ENCODE measurements around the gene RPS6KA5.
"Not testable (repeated sequence)": the region's sequence is repeated elsewhere in the genome, so short reads cannot be mapped to it uniquely, and the experiment has no call there.

Gene RPS6KA5

DNA sequence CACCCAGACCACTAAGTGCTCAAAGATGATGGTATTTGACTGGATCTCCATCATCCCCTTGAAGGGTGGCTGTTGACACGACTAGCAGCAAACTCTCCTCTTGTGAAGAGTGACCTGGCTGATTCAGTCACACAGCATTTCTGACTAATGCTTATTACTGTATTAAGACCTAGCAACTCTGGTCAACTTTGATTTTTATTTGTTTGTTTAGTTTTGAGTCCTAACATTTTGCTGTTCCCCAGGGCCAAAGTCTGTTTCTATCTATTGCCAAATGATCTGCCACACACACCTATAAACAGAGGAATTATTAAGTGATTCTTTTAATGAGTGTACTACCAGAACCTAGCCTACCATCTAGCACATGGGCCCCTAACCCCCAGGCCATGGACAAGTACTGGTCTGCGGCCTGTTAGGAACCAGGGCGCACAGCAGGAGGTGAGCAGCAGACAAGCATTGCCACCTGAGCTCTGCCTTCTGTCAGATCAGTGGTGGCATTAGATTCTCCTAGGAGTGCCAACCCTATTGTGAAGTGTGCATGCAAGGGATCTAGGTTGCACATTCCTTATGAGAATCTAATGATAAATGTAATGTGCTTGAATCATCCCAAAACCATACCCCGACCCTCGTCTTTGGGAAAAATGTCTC lies 120.0 kb downstream of the RPS6KA5 start:
- H3K36me3 ChIP-seq (ENCODE audit: insufficient read depth, low read length), result no peaks in the 10 kb centered on the region
- H3K9me3 ChIP-seq (ENCODE audit: control insufficient read depth, insufficient read depth, low read length), result peaks cover 10% of the 10 kb centered on the region; the same call in 1 of the 2 replicates
- no peak overlapping the region for H3K9ac ChIP-seq (ENCODE audit: low read depth, low read length)
- H3K4me1 ChIP-seq (ENCODE audit: insufficient read depth, low read length), result no peaks in the 10 kb centered on the region

DNA sequence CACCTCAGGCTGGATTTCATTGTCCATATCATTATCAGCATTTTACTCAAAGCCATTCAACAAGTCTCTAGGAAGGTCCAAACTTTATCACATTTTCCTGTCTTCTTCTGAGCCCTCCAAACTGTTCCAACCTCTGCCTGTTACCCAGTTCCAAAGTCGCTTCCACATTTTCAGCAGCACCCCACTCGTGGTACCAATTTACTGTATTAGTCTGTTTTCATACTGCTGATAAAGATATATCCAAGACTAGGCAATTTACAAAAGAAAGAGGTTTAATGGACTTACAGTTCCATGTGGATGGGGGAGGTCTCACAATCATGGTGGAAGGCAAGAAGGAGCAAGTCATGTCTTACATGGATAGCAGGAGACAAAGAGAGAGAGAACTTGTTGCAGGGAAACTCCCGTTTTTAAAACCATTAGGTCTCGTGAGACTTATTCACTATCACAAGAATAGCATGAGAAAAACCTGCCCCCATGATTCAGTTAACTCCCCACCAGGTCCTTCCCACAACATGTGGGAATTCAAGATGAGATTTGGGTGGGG lies 121.1 kb downstream of the RPS6KA5 start:
- not testable (repeated sequence) for H3K36me3 ChIP-seq (ENCODE audit: insufficient read depth, low read length); H3K4me1 ChIP-seq (ENCODE audit: insufficient read depth, low read length); H3K9ac ChIP-seq (ENCODE audit: low read depth, low read length)
- peaks cover 10% of the 10 kb centered on the region; the same call in 1 of the 2 replicates for H3K9me3 ChIP-seq (ENCODE audit: control insufficient read depth, insufficient read depth, low read length)

DNA sequence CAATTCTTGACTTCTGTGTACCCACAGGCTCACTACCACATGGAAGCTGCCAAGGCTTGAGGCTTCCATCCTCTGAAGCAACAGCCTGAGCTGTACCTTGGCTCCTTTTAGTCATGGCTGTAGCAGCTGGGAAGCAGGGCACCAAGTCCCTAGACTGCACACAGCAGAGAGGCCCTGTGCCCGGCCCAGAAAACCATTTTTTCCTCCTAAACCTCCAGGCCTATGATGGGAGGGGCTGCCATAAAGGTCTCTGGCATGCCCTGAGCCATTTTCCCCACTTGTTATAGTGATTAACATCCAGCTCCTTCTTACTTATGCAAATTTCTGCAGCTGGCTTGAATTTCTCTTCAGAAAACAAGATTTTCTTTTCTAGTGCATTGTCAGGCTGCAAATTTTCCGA lies 121.8 kb downstream of the RPS6KA5 start:
- Histone ChIP-seq H3K9me3 (ENCODE audit: control insufficient read depth, insufficient read depth, low read length) (peaks cover 10% of the 10 kb centered on the region; the same call in 1 of the 2 replicates), H3K4me1 (ENCODE audit: insufficient read depth, low read length) (no peaks in the 10 kb centered on the region), H3K9ac (ENCODE audit: low read depth, low read length) (no peak overlapping the region), H3K36me3 (ENCODE audit: insufficient read depth, low read length) (no peaks in the 10 kb centered on the region)

DNA sequence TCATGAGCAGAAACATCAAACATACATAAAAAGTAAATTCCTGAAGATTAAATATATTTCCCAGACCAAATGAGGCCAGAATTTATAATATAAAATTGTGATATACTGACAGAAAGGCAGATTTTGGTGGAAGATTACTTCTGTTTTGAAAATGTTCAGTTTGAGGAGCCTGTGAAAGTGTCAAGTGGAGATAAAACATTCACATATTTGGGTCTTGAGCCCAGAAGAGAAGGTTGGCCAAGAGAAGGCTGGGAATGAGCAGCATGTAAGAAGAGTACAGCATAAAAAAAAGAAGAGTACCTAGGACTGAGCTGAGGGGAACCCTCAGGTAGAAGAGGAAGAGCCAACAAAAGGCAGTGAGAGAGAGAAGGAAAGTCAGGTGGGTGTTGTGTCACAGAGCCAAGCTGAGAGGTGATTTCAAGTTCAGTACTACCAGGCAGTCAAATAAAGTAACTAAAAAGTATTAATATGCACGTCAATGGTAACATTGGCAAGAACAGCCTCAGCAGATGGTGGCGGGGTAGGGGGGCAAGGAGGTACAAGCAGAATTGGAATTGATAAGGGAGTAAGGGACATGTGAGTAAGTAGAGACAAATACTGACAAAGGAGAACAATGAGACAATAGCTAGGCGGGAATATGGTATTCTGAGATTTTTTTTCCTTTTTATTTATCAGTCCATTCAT lies 123.5 kb downstream of the RPS6KA5 start:
- peaks cover 10% of the 10 kb centered on the region; the same call in 1 of the 2 replicates for H3K9me3 ChIP-seq (ENCODE audit: control insufficient read depth, insufficient read depth, low read length)
- H3K36me3 ChIP-seq (ENCODE audit: insufficient read depth, low read length), result no peaks in the 10 kb centered on the region
- no peak overlapping the region for H3K9ac ChIP-seq (ENCODE audit: low read depth, low read length)
- no peaks in the 10 kb centered on the region for H3K4me1 ChIP-seq (ENCODE audit: insufficient read depth, low read length)

DNA sequence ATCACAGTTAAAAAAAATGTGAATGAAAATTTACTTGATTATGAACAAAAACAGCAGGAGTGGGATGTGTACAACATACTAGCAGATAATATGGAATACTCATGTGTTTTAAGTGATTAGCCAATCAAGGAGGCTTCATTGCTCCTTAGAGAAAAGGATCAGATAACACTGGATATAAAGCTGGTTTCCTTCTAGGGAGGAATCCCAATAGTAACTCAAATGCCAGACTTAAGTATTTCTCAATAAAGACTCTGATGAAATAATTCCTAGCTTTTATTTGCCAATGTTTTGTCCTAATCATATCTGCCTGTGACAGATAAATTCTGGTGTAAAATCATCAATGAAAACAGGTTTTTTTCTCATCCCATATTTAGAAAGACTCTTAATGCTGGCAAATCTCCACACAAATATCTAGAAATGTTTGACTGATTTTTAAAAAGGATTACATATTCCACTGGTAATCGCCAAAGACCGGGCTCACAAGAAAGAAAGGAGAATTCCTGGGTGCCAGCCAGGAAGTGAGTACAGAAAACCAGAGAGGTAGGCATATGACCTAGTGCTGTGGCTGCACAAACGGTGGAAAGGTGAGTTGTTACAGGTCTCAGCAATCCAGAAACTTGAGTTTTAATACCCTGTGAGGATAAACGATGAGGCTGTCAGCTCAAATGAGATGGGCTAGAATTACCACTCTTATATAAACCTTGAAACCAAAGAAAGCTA lies 135.7 kb downstream of the RPS6KA5 start:
- H3K4me1 ChIP-seq (ENCODE audit: insufficient read depth, low read length), result no peaks in the 10 kb centered on the region
- H3K9ac ChIP-seq (ENCODE audit: low read depth, low read length), result no peak overlapping the region
- no peaks in the 10 kb centered on the region for H3K9me3 ChIP-seq (ENCODE audit: control insufficient read depth, insufficient read depth, low read length)
- no peaks in the 10 kb centered on the region for H3K36me3 ChIP-seq (ENCODE audit: insufficient read depth, low read length)

DNA sequence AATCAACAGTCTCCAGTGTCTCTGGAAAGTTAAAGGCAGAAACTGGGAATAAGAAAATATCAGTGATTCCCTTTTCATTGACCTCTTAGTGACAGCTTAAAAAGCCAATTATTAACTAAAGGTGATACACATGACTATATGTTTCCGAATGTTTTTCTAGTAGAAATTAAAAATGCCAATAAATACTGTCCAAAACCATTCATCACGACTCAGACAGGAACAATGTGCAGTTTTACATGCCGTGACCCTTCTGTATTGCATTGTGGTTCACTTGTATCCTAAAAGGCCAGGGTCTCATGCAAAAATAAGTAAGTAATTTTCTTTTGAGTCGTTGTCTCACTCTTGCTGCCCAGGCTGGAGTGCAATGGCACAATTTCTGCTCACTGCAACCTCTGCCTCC lies 138.3 kb downstream of the RPS6KA5 start:
- no peaks in the 10 kb centered on the region for H3K4me1 ChIP-seq (ENCODE audit: insufficient read depth, low read length)
- H3K9ac ChIP-seq (ENCODE audit: low read depth, low read length), result no peak overlapping the region
- no peaks in the 10 kb centered on the region for H3K9me3 ChIP-seq (ENCODE audit: control insufficient read depth, insufficient read depth, low read length)
- H3K36me3 ChIP-seq (ENCODE audit: insufficient read depth, low read length), result no peaks in the 10 kb centered on the region

DNA sequence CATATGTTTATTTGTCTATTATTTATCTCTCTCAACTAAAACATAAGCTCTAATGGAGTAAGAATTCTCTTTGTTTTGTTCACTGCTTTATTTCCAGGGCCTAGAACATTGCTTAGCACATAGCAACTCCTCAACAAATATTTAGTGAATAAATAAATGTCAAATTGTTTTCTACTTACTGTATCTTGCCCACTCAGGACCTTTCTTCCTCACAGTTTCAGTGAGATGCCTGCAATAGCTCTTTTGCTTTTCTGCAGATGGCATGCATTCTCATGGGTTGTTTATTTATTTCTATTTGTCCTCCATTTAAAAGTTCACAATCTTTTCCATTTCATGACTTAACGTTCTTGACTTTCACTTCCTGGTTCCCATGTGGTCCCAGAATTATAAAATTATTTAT lies 149.3 kb downstream of the RPS6KA5 start:
- no peak overlapping the region for H3K9ac ChIP-seq (ENCODE audit: low read depth, low read length)
- H3K9me3 ChIP-seq (ENCODE audit: control insufficient read depth, insufficient read depth, low read length), result no peaks in the 10 kb centered on the region
- H3K36me3 ChIP-seq (ENCODE audit: insufficient read depth, low read length), result no peaks in the 10 kb centered on the region
- H3K4me1 ChIP-seq (ENCODE audit: insufficient read depth, low read length), result no peaks in the 10 kb centered on the region

DNA sequence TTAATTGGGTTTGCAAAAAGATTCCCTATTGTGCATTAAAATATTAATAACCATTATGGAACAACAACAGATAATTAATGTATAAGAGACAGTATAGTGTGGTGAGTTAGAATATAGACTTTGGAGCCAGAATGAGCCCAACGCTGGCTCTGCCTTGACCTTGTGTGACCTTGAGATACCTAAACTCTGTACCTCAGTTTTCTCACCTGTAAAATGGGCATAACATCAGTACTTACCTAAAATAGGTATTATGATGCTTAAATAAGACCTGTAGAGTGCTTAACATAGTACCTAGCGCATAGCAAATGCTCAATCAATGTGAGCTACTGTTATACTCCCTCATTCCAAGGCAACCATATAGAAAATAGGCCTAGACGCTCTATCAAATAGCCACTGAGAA lies 153.3 kb downstream of the RPS6KA5 start:
- no peaks in the 10 kb centered on the region for H3K9me3 ChIP-seq (ENCODE audit: control insufficient read depth, insufficient read depth, low read length)
- H3K9ac ChIP-seq (ENCODE audit: low read depth, low read length), result no peak overlapping the region
- H3K36me3 ChIP-seq (ENCODE audit: insufficient read depth, low read length), result no peaks in the 10 kb centered on the region
- no peaks in the 10 kb centered on the region for H3K4me1 ChIP-seq (ENCODE audit: insufficient read depth, low read length)

DNA sequence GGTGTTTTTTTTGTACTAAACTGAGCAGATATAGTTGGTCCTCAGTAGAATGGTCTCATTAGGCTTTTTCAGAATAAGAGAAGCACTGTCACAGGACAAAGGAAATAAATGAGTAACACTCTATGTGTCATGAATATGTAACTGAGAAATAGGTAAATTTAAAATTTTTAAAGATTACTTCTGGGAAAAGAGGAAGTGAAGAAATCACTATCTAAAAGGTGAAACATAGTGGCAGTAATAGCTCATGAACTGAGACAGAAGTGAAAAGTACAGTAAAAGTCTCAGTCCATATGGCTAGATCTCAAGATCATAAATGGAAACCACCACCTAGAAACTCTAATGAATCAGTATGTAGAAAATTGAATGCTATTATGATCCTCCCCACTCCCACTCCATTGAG lies 154.9 kb downstream of the RPS6KA5 start:
- H3K9me3 ChIP-seq (ENCODE audit: control insufficient read depth, insufficient read depth, low read length), result no peaks in the 10 kb centered on the region
- H3K36me3 ChIP-seq (ENCODE audit: insufficient read depth, low read length), result no peaks in the 10 kb centered on the region
- H3K4me1 ChIP-seq (ENCODE audit: insufficient read depth, low read length), result no peaks in the 10 kb centered on the region
- H3K9ac ChIP-seq (ENCODE audit: low read depth, low read length), result no peak overlapping the region

DNA sequence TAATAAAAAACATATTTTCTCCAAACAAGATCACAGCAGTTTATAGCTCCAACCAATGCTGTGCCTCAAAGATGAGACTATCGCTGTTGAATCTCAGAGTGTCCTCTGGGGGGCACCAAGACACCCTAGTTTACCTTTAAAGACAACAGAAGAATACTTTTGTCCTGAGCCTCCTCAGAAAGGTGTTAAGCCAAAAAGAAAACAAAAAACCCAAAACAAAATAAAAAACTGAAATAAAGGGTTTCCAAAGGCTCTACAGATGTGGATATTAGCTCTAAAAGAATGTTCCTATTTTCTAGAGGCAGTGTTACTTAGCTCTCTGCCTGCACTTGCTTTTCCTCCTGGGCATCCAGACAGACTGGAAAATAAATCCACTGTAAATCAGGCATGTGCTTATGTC lies 157.3 kb downstream of the RPS6KA5 start:
- Histone ChIP-seq H3K36me3 (ENCODE audit: insufficient read depth, low read length) (no peaks in the 10 kb centered on the region), H3K9ac (ENCODE audit: low read depth, low read length) (no peak overlapping the region), H3K9me3 (ENCODE audit: control insufficient read depth, insufficient read depth, low read length) (no peaks in the 10 kb centered on the region), H3K4me1 (ENCODE audit: insufficient read depth, low read length) (no peaks in the 10 kb centered on the region)

DNA sequence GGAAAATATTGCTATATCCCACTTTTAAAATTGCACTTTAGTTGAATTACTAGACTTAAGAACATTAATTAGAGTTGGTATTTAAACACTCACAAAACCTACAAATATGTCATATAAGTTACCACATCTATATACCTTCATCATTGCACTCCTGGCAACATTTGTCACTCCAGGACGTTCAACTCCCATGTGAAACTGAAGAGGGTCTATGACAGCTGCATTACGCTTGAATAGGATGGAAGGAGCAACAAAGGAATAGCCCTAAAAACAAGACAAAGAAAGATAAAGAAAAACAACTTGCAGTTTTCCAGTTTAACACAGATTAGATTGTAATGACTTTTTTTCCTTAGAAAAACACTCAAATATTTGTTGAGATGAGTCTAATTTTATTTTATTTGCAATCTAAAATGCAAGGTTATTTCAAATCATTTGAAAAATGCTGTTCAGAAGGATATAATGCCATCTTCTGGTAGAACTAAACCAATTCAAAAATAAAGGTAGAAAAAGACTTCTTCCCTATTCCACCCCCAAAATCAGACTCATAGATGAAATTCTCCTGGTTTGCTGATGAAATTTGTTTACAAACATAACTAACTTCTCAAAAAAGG lies 159.9 kb downstream of the RPS6KA5 start:
- Histone ChIP-seq H3K36me3 (ENCODE audit: insufficient read depth, low read length) (no peaks in the 10 kb centered on the region), H3K4me1 (ENCODE audit: insufficient read depth, low read length) (no peaks in the 10 kb centered on the region), H3K9ac (ENCODE audit: low read depth, low read length) (no peak overlapping the region), H3K9me3 (ENCODE audit: control insufficient read depth, insufficient read depth, low read length) (no peaks in the 10 kb centered on the region)

DNA sequence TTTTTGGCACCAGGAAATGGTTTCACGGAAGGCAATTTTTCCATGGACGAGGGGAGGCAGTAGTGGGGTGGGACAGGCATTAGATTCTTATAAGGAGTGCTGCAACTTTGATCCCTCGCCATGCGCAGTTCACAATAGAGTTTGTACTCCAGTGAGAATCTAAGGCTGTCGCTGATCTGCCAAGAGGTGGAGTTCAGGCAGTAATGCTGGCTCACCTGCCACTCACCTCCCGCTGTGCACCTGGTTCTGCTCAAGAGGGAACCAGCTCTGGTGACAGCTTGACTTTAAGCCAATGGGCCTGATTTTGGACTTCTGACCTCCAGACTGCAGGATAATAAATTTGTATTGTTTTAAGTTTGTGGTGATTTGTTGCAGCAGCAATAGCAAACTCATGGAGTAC lies 163.4 kb downstream of the RPS6KA5 start:
- no peak overlapping the region for H3K9ac ChIP-seq (ENCODE audit: low read depth, low read length)
- no peaks in the 10 kb centered on the region for H3K36me3 ChIP-seq (ENCODE audit: insufficient read depth, low read length)
- no peaks in the 10 kb centered on the region for H3K9me3 ChIP-seq (ENCODE audit: control insufficient read depth, insufficient read depth, low read length)
- no peaks in the 10 kb centered on the region for H3K4me1 ChIP-seq (ENCODE audit: insufficient read depth, low read length)

DNA sequence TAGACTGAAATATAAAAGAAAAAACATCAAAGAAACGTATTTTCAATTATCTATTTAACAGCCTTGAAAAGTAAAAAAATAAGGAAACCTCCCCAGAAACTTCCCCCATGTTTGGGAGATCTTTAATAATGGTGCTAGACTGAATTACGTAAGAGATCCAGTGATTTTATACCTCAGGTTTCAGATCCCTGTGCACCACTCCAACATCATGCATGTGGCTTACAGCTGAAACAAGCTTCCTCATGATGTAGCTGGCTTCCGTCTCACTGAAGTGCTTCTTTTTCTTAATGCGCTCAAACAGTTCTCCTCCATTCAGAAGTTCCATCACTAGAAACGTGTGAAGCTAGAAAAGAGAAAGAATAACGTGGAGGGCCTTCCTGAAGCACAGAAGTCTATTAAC lies 166.2 kb downstream of the RPS6KA5 start:
- Histone ChIP-seq H3K4me1 (ENCODE audit: insufficient read depth, low read length) (no peaks in the 10 kb centered on the region), H3K36me3 (ENCODE audit: insufficient read depth, low read length) (no peaks in the 10 kb centered on the region), H3K9me3 (ENCODE audit: control insufficient read depth, insufficient read depth, low read length) (no peaks in the 10 kb centered on the region), H3K9ac (ENCODE audit: low read depth, low read length) (no peak overlapping the region)

DNA sequence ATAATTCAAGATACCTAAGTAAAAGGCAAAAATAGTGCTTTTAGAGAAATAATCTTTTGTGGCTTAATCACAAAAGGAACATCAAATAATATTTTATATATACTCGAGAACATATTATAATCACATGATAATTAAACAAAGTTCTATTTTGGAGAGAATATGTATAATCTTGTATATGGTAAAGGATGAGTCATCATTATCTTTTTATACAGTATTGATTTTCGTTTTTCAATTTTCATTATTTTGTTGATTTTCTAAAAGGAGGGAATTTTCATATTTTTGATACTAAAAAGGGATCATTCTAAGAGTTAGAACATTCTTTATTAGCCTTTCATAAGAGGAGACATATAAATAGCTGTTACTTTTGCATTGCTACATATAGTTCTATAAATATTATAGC lies 166.9 kb downstream of the RPS6KA5 start:
- Histone ChIP-seq H3K36me3 (ENCODE audit: insufficient read depth, low read length) (no peaks in the 10 kb centered on the region), H3K4me1 (ENCODE audit: insufficient read depth, low read length) (no peaks in the 10 kb centered on the region), H3K9me3 (ENCODE audit: control insufficient read depth, insufficient read depth, low read length) (no peaks in the 10 kb centered on the region), H3K9ac (ENCODE audit: low read depth, low read length) (no peak overlapping the region)
